COLO668 (cell line): ENCODE data around the gene CPLX3.
A peak's percentile ranks its signal among the peaks of the same experiment; 100 is the strongest.
"Not testable (repeated sequence)": the region's sequence is repeated elsewhere in the genome, so short reads cannot be mapped to it uniquely, and the experiment has no call there.

Experiments used
- DNase-seq: peaks from one replicate; lab custom pipeline; 2025; ENCODE audit not compliant: unreplicated experiment; lab: John Stamatoyannopoulos, UW

Gene CPLX3

GRCh38 chr15:74826364-74826819 is at the start of gene CPLX3:
Gene CPLX3 (plus strand): TSS chr15:74826627. CDS start chr15:74826704, 77 bp downstream.
- no peak for DNase-seq

- no peak for DNase-seq
These were observed 49.3 kb upstream of the CPLX3 start for GRCh38 chr15:74776821-74777768.

GRCh38 chr15:74777769-74778598 is 48.4 kb upstream of the CPLX3 start:
- no peak for DNase-seq

GRCh38 chr15:74778599-74778970 is 47.8 kb upstream of the CPLX3 start:
- DNase-seq, result no peak

- no peak for DNase-seq
These were observed 47.2 kb upstream of the CPLX3 start for GRCh38 chr15:74779162-74779648.

- DNase-seq, result no peak
These were observed 45.6 kb upstream of the CPLX3 start for GRCh38 chr15:74780523-74781430.

- DNase-seq, result peak; percentile 86
These were observed 44.8 kb upstream of the CPLX3 start, which contains the start of gene CSK for GRCh38 chr15:74781431-74782258. Gene CSK (plus strand): TSS chr15:74782080. CDS start chr15:74798298, 16,218 bp downstream.

- DNase-seq, result peak; percentile 57
These were observed 44.0 kb upstream of the CPLX3 start for GRCh38 chr15:74782259-74783071.

- DNase-seq, result peak; percentile 36
These were observed 43.2 kb upstream of the CPLX3 start for GRCh38 chr15:74783072-74783807.

- DNase-seq, result no peak
These were observed 42.6 kb upstream of the CPLX3 start for GRCh38 chr15:74783808-74784175.

- DNase-seq, result no peak
These were observed 41.8 kb upstream of the CPLX3 start for GRCh38 chr15:74784426-74785193.

- no peak for DNase-seq
These were observed 41.0 kb upstream of the CPLX3 start for GRCh38 chr15:74785194-74786032.

GRCh38 chr15:74786081-74786480 is 40.3 kb upstream of the CPLX3 start:
- not testable (repeated sequence) for DNase-seq

- DNase-seq, result no peak
These were observed 39.8 kb upstream of the CPLX3 start for GRCh38 chr15:74786551-74787165.

- peak; percentile 29 for DNase-seq
These were observed 39.0 kb upstream of the CPLX3 start for GRCh38 chr15:74787251-74788041.
